Coronary artery (tissue), 2 donors: Measurements from ENCODE around the gene ITGA2.
"Not testable (repeated sequence)": the region's sequence is repeated elsewhere in the genome, so short reads cannot be mapped to it uniquely, and the experiment has no call there.

Experiments used
- DNase-seq: peaks from one replicate; pipeline ENCODE4 v3.0.0-alpha.2; 2017; ENCODE audit warnings: low spot score
- H3K27ac ChIP-seq, 2 donors: fragments of 200-600 bp; sonication (generic); one replicate each; pipeline ENCODE4 v1.5.1; 2016 to 2019
- H3K4me3 ChIP-seq: fragments of 200-600 bp; sonication (generic); 2 replicates; pipeline ENCODE4 v1.5.1; 2016; ENCODE audit warnings: mild to moderate bottlenecking, moderate library complexity
- TF ChIP-seq, protein P1 (sequence below): fragments of 200-600 bp; sonication (generic); IDR thresholded peaks from one replicate; pipeline ENCODE4 v1.5.1; 2019; ENCODE audit warnings: antibody characterized with exemption

ITGA2 gene

GRCh38 chr5:52950686-52951085 lies 38.5 kb upstream of the ITGA2 start:
- TF ChIP-seq, protein P1, sequence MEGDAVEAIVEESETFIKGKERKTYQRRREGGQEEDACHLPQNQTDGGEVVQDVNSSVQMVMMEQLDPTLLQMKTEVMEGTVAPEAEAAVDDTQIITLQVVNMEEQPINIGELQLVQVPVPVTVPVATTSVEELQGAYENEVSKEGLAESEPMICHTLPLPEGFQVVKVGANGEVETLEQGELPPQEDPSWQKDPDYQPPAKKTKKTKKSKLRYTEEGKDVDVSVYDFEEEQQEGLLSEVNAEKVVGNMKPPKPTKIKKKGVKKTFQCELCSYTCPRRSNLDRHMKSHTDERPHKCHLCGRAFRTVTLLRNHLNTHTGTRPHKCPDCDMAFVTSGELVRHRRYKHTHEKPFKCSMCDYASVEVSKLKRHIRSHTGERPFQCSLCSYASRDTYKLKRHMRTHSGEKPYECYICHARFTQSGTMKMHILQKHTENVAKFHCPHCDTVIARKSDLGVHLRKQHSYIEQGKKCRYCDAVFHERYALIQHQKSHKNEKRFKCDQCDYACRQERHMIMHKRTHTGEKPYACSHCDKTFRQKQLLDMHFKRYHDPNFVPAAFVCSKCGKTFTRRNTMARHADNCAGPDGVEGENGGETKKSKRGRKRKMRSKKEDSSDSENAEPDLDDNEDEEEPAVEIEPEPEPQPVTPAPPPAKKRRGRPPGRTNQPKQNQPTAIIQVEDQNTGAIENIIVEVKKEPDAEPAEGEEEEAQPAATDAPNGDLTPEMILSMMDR: no peak
- H3K4me3 ChIP-seq: no peak overlapping the region
- no peak for DNase-seq
- H3K27ac ChIP-seq: no peak overlapping the region

- Histone ChIP-seq H3K4me3 (no peak overlapping the region), H3K27ac (no peak overlapping the region)
- DNase-seq: no peak
- TF ChIP-seq, protein P1: no peak
Observed at GRCh38 chr5:52952483-52952882, 36.7 kb upstream of the ITGA2 start.

DNA sequence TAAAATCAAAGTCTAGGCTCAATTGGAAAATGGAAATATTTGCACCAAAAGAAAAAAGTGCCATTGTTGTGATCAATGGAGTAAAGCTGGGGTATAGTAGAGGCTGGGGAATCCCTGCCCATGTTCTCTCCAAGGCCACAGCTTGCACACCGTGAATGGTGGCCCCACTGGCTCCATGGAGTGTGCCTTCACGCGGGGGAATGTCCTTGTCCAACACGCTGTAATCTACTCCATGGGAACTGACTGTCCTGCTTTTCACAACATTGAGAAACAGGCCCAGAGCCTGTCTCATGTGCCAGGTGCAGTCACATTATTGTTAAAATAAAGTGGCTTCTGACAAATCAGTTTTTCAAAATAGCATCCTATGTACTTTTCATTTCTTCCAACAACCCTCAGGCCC lies 33.1 kb upstream of the ITGA2 start:
- Histone ChIP-seq H3K27ac (no peak overlapping the region), H3K4me3 (no peak overlapping the region)
- no peak for DNase-seq
- TF ChIP-seq, protein P1: no peak

DNA sequence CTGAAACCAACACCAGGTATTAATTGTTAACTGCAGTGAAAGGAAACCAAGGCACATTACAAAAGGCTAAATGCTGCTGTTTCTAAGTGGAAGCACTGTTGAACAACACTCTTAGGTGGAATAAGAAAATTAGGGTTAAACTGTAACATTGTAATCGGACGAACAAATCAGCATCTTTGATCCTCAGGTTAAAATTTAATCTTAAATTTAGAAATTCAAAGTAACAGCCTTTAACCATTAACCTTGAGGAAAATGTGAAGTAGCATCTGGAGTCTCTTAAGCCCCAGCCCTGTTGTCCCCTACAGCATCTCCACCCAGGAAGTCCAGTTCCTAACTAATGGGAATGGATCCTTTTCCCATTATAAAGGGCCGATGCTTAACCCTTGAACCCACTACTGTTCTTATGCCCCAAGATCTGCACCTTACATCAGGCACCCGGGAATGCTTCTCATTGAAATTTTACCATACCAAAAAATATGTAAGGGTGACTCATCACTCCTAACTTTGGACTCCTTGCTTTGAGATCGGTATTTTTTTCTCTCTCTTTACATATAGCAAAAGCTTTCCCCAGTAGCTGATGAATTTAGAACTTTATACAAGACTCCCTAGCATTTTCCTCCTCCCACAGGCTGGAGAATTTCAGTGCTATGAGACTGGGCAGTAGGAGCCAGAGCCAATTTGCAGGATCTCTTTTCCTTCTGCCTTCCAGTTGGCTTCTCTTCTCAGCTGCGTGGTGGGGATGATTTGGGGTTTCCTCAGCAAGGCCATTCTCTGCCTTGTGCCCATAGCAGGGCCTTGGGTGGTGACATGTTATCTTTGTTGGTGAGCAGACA lies 32.0 kb upstream of the ITGA2 start:
- TF ChIP-seq, protein P1: no peak
- Histone ChIP-seq H3K4me3 (no peak overlapping the region), H3K27ac (no peak overlapping the region)
- DNase-seq: no peak

- TF ChIP-seq, protein P1: no peak
- no peak for DNase-seq
- no peak overlapping the region for H3K4me3 ChIP-seq
Observed at GRCh38 chr5:52961274-52961681, 27.9 kb upstream of the ITGA2 start.

DNA sequence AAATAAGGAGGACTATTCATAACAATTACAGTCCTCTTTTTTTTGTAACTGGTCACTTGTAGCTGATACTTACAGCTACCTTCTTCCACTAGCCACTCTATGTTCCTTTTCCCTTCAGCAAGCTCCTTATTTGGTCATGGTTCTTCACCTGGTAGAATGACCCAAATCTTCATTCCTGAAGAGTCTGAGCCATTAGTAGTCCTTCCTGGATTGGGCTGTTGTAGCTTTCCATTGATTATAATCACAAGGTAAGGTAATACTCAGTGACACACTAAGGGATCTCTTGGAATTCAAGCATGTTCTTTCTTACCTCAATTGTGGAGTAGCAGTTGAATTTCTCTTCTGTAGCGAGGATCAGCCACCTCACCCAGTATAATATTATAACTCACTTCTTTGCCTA lies 25.5 kb upstream of the ITGA2 start:
- no peak for DNase-seq
- Histone ChIP-seq H3K27ac (no peak overlapping the region), H3K4me3 (no peak overlapping the region)
- TF ChIP-seq, protein P1: no peak

More at GRCh38 chr5:52961274-52961681, 27.9 kb upstream of the ITGA2 start:
- no peak overlapping the region for H3K27ac ChIP-seq

GRCh38 chr5:52964138-52964537 lies 25.0 kb upstream of the ITGA2 start:
- no peak overlapping the region for H3K27ac ChIP-seq
- H3K4me3 ChIP-seq: no peak overlapping the region
- DNase-seq: no peak
- TF ChIP-seq, protein P1: no peak

DNA sequence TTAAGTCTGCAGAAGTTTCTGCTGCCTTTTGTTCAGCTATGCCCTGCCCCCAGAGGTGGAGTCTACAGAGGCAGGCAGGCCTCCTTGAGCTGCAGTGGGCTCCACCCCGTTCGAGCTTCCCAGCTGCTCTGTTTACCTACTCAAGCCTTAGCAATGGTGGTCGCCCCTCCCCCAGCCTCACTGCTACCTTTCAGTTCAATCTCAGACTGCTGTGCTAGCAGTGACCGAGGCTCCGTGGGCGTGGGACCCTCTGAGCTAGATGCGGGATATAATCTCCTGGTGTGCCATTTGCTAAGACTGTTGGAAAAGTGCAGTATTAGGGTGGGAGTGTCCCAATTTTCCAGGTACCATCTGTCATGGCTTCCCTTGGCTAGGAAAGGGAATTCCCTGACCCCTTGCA lies 13.0 kb upstream of the ITGA2 start:
- DNase-seq, H3K27ac ChIP-seq, H3K4me3 ChIP-seq: not testable (repeated sequence)
